GM21737 (cell line): ENCODE measurements around the gene PDGFC.
"Not testable (repeated sequence)": the region's sequence is repeated elsewhere in the genome, so short reads cannot be mapped to it uniquely, and the experiment has no call there.

Experiments used
- ATAC-seq: cut with Tn5 transposase; IDR thresholded peaks from one replicate; pipeline ENCODE4 v1.9.1; 2021; ENCODE audit warnings: mild to moderate bottlenecking, moderate library complexity; ENCODE audit not compliant: unreplicated experiment

PDGFC gene

DNA sequence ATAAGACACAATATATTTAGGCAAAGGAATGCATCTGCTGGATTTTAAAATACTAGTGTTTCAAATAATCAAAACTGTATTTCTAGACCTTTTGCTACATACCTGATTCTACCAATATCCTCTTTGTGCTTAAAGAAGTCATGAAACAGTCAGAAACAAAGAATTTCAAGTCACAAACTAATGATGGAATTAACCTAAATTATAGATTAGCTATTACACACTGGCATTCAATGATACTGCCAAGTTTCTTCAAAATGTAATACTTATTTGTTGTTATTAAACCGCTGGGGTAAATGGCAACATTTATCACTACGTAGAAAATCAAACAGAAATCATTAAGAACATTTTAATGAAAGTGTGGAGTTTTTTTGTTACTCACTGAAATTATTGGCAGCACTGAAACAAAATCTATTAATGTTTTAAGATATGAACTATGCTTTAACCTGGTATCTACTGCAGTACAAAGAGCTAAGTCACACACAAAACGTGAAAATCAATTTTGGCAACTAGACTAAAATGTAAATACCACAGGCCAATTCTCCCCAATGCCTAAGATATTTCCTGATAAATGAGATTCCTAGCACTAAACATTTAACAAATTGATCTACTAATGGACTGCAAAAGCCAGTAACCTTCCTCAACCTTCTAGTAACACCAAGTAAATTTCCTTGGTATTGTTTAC, 19.4 kb downstream of the PDGFC start:
- no peak for ATAC-seq

DNA sequence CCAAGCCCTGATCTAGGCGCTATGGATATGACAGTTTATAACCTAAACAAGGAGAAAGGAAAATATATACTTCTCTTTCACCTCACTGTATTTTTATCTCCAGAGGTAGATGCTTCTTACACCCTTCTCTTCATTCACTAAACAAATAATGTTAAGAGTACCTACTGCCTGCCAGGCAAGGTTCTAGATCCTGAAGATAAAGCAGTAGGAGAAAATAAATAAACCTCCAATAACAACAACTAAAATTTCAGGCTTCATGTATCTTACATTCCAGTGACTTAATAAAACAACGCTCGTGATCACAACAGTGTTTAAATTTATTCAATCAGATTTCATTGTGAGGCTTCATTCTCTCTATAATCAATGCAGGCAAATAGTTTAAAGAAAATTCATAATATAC, 20.7 kb downstream of the PDGFC start:
- no peak for ATAC-seq

DNA sequence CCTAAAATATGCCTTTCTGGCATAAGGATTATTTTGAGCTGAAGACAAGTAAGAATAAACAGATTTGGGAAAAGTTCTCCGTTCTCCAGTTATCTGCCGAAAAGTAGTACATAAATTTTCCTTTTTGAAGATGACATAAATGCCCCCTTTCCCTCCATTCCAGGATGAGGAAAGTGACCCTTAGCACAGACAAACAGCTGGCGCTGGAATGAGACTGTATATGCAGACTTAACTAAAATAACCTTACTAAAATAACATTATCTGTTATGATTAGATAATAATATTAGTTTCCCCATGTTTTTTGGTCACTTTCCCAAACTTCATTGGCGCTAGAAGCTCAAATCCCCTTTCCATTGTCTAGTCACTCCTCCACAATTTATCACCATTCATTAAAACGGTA, 21.5 kb downstream of the PDGFC start:
- no peak for ATAC-seq

DNA sequence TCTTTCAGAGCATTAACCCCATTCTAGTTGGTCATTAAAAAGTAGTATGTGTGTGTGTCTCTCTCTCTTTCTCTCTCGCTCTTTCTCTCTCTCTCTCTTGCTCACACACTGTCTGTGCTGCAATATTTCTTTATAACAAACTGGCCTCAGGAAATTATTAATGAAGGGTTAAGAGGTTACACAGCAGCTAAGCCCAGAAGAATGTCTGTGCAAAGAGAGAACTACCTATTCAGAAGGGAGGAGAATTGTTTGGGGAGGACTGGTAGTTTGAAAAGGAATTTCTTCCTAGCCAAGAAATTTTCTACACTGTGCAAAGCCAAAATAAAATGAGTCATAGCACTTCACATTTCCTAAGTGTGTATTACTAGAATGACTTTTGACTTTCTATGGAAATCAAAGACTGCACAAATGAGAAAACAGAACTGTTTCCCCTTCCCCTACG, 22.2 kb downstream of the PDGFC start:
- no peak for ATAC-seq

DNA sequence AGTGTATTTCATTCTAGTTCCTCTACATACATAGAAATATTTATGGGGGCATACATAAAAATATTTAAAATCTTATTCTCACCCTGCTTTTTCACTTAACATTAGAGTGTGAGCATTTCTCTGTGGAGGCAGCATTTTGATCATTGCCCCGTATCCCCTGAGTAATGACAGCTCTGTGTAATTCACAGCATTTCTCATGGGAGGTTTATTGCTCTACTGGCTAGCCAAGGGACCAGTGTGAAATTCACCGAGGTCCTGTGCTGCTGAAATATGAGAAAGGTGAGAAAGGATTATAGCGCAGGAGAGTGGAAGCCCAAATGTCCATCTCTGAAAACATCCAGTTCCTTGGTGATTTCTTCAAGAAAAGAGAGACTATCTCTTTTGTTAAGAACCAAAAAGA, 22.9 kb downstream of the PDGFC start:
- ATAC-seq, result no peak

DNA sequence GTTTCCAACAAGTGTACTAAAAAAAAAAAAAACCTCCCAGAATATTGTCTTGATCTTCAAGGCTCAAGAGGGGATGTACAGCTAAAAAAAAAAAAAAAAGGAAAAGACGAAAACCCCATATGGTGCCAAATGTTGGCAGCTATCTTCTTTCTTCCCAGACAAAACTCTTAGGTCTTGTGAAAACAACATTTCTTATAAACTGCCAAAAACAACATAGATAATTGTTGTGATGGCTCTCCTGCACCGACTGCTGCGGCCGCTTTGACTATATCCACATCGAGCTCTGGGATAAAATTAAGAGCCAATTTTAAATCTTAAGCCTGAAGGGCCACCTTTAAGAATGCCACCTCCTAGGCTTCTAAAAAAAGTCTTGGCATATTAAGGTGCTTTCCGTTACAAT, 23.5 kb downstream of the PDGFC start:
- no peak for ATAC-seq

DNA sequence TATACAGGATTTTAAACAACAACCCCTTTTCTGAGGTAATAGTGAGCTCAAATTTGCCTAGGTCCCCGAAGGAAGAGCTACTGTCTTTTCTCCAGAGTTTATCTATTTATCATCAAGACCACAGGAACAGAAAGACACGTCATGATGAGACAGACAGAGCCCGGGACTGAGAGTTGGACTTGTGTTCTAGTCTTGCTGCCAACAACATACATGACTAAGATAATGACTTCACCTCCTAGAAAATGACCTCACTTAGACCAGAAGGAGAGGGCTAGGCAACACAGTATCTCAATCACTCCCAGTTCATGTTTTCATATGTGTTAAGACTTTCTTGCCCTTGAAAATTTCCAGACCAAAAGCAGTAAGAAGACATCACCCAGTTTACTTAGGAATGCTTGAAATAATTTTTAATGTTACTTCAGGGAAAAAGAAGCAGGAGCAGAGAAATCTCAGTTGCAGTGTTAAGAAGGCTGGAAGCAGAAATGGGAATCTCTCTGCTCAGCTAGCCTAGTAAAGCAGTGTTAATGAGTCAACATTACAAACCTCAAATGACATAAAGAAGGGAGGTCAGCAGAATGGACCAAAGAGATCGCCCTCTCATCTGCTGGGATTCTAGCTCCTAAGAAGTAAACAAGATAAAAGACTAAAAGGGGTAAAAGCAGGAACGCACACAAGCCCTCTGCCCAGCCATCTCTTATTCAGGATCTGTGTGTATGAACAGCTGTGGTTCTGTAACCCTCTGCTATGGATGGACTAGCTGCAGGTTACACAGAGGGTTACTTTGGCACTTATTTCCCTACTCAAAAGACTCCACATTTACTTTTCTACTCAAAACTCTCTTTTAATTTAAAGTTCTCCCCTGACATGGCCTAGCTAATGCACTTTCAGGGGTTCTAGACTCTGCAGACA, 24.8 kb downstream of the PDGFC start:
- ATAC-seq, result no peak

DNA sequence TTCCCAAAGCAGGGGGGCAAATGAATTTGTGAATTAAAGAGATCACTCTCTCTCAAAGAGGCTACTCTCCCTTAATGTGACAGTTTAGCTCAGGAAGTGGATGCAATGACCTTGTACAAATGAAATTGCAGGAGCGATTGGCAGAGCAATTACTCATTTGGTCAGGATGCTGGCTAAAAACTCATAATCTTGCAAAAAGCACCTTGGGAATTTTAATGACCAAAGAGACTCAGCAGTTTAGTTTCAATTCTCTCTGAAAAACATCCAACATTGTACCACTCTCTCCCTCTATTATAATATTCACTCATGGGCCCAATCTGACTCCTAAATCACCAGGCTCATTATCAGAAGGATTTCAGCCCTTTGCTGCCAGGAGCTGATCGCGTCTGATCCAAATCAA, 26.1 kb downstream of the PDGFC start:
- ATAC-seq, result no peak

DNA sequence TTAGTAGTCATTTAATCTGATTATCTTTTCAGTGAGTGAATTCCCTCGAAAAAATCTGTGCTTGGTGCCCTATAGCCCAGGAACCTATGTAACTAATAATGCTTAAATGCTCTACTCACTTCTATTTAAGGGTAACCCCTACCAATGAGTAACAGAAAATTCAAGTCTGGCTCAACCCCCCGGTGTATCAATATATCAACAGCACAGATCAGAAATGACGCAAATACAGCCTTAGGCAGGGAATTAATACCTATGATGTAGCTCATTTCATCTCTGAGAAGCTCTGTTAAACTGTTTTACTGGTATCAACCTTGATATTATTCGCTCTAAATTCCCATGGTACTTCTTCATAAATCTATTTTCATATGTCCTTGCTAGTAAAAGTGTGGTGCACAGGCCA, 28.6 kb downstream of the PDGFC start:
- no peak for ATAC-seq

DNA sequence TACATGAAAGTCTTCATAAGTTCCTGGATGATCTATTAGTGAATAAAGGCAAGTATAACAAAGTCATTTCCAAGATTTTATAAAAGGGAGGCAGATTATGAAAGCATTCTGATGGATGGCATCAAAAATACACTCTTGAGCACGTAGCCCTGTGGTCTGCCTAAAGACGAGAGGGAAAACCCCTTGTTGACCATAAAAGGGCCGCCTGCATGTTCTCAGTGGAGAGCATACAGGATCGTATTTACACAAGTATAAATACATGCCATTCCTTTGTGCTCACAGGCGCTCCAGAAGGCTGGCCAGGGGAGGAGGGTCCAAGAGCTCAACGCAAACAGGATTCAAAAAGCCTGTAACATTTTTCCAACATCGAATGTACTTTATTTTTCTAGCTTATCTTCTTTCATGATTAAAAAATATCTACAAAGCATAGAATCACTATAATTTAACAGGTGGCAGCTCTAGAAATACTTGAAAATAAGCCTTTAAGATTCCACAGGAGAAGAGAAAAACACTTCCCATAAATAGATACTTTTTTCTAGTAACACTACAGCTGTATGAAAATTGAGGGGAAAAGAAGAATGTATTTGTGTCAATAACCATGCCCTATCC, 29.6 kb downstream of the PDGFC start:
- ATAC-seq, result no peak

DNA sequence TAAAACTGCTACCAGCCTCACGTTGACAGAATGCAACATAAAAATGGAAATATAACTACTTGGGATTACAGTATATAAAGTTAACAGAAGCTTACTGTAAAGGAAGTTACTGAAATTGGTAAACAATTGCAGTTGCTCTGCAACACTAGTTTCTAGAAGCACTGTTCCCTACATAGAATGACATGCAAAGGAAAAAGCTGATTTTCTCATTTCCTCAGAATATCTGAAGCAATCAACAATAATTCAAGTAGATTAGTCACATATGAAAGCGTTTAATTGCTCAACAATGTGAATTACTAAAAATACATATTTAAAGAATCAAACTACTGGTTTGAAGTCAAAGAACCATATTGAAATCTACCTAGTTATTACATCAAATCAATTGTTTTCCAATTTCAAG, 31.8 kb downstream of the PDGFC start:
- no peak for ATAC-seq

DNA sequence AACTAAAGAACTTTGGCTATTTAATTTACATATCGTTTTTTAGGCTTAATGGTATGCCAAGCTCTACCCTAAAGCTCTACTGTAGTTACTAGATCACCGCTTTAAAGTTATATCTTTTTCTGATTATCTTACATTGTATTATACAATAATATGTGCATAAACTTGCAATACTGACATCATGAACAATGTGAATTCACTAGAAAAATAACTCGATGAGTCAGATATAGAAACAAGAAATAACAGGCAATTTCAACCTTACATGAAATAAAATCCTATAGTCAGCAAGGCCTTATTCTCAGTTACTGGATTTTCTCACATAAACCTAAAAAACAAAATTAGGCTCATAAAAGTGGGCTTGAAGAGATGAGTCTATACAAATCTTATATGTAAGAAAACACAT, 32.5 kb downstream of the PDGFC start:
- ATAC-seq, result no peak

DNA sequence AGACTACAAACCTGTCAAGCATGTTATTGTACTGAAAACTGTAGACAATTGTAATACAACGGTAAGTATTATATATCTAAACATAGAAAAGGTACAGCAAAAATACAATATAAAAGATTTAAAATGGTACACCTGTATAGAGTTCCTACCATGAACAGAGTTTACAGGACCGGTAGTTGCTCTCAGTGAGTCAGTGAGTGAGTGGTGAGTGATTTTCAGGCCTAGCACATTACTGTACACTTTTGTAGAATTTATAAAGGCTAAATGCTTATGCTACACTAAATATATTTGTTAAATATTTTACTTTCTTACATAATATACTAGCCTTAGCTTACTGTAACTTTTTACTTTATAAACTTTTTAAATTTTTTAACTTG, 37.4 kb downstream of the PDGFC start:
- ATAC-seq, result no peak

DNA sequence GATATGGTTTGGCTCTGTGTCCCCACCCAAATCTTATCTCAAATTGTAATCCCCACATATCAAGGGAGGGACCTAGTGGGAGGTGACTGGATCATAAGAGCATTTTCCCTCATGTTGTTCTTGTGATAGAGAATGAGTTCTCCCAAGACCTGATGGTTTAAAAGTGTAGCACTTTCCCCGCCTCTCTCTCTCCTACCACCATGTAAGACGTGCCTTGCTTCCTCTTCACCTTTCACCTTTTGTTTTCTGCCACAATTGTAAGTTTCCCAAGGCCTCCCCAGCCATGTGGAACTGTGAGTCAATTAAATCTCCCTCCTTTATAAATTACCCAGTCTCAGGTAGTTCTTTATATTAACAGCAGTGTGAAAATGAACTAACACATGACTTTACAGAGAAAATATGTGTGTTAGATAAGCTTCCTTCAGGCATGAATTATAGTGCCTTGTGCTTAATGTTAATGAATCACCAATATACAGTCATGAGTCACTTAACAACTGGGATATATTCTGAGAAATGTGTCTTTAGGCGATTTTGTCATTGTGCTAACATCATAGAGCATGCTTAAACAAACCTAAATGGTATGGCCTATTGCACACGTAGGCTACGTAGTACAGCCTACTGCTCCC, 37.9 kb downstream of the PDGFC start:
- ATAC-seq, result no peak

DNA sequence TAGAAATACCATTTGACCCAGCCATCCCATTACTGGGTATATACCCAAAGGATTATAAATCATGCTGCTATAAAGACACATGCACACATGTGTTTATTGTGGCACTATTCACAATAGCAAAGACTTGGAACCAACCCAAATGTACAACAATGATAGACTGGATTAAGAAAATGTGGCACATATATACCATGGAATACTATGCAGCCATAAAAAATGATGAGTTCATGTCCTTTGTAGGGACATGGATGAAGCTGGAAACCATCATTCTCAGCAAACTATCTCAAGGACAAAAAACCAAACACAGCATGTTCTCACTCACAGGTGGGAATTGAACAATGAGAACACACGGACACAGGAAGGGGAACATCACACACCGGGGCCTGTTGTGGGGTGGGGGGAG, 39.2 kb downstream of the PDGFC start:
- ATAC-seq, result not testable (repeated sequence)

DNA sequence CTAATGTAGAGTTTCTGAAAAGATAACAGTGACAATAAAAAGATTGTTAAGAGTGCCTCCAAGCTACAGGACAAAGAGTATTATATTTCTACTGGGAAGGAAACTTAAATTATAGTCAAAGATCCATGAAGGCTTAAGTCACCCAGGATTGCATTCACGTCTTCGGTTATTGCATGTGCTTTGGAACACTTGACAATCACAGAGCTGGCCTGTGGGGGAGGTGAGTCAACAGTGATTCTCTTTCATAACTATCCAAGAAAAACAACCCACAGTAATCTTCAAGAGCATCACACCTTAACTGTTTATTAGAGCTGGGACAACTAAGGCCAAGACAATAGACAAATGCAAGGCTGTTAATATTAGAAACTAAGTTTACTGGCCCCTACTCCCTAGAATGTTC, 40.3 kb downstream of the PDGFC start:
- ATAC-seq, result no peak

DNA sequence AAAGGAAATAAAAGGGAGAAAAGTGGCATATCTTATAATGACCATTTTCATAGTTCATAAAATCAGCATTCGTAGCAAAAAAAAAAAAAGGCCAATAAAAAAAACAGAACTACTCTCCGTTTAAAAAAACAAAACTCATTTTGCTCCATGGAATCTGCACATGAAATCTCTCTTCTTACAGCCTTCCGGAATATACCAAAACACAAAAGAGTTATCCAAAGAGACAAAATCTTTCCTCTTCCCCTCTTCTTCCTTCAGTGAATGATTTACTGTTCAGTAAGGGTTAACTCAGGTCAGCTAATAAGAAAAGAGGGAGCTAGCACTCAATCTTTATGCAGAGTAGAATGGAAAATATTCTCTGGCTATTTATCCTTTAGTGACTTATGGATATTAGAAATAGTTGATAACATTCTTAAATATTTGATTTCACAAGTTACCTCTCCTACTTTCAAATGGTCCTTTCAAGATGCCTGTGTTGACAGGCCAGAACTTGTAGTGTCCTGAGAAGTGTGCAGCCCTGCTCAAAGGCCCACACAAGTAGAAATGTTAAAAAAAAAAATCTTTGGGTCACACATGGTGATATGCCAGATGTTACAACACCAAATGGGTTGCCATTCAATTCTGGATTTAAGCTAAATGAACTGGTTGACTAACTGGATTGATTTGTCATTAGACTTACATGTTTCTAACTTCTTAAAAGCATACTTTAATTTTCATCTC, 42.1 kb downstream of the PDGFC start:
- no peak for ATAC-seq

DNA sequence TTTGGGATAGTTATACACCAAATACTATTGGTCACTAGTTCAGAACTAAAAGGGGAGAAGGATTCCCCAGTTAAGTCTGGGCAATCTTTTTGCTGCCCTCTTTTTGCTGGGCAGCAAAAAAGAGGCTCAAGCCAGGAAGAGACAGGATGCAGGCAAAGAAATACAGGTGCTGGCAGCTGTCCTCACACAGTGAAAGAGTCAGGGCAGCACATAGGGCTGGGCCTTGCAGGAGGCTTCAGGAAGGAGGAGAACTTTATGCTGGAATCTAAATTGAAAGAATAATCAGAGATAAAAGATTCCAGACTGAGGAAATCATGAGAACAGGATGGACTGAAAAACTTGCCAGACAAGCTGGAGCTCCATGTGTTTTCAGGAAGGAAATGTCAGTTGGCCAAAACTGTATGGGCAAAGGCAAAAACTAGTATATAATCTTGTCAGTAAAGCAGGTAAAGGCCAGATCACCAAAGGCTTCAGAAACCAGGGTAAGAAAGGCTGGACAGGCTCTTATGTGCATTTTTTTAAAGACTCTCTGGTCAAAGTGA, 46.8 kb downstream of the PDGFC start:
- no peak for ATAC-seq

DNA sequence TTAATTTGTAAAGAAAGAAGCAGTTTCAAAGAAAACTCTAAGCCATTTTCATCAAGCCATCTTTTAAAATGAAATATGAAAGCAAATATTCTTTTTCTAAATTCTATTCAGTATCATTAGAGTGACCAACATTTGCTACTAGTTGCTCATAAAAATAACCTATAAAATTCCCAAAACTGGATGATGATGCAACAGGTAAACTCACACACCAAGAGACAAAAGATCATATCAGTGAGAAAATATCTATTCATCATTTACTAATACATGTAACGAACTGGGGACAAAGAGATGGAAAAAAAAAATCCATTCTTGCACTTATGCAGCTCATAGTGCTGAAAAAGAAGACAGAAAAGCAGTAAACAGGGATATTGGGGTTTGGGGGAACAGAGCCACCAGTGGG, 48.1 kb downstream of the PDGFC start:
- ATAC-seq, result no peak

DNA sequence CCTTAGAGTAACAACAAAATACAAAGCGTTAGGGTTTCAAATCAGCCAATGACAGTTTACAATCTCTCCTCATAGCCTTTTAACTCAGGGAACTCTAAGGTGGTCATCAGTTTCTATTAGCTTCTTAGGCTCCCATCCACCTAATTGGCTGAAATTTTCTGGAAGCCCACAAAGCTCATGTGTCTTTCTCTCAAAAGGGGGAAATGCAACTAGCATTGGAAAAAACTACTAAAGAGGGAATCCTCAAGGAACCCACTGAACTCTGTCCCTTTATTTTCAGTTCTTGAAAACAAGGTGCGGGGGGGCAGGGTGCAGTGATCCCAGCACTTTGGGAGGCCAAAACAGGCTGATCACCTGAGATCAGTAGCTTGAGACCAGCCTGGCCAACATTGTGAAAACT, 56.4 kb downstream of the PDGFC start:
- no peak for ATAC-seq

DNA sequence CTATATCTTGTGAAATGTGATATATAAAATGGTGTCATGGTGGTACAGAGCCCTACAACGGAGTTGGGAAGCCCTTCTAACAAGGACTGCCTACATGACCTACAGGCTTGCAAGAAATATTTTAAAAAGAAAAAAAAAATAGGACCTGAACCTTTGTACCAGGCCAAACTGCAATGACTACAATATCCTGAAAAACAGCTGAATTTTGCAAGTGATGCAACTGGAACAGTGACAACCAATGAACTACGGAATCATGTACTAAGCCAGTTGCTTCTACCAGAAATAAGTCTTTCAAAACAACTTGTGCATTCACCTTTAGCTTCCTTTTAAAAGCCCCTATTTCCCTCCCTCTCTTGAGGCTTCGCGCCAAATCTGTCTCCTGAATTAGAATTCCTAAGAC, 58.4 kb downstream of the PDGFC start:
- ATAC-seq, result no peak
